Sigmoid colon (tissue), 7 donors: ENCODE data around the gene LTBP1. TPM values are rescaled to one million over a fixed set of nuclear protein-coding genes. Genes with fewer than 3 reads are reported as not detected.

Source experiments
- DNase-seq: peaks from one replicate; pipeline ENCODE4 v3.0.0-alpha.2; 2019
- H3K27ac ChIP-seq, 4 donors: fragments of 200-600 bp; sonication (generic); one replicate each; pipeline ENCODE4 v1.5.1; 2016 to 2019; ENCODE audit warnings: mild to moderate bottlenecking in 1 of 4
- H3K27me3 ChIP-seq, 3 donors: fragments of 200-600 bp; sonication (generic); one replicate each; pipeline ENCODE4 v1.5.1; 2019; ENCODE audit warnings: mild to moderate bottlenecking in 1 of 3
- H3K36me3 ChIP-seq, 4 donors: fragments of 200-600 bp; sonication (generic); one replicate each; pipeline ENCODE4 v1.5.1; 2016 to 2019
- H3K4me1 ChIP-seq, 4 donors: fragments of 200-600 bp; sonication (generic); one replicate each; pipeline ENCODE4 v1.5.1; 2017 to 2019
- H3K4me3 ChIP-seq, 4 donors: fragments of 200-600 bp; sonication (generic); one replicate each; pipeline ENCODE4 v1.5.1; 2017 to 2019; ENCODE audit warnings: mild to moderate bottlenecking in 2 of 4, moderate library complexity in 1 of 4
- H3K9me3 ChIP-seq, 4 donors: fragments of 200-600 bp in 3 of 4; sonication (generic) in 3 of 4; one replicate each; pipeline versions ENCODE4 v1.5.1 to v1.6.1; 2013 to 2019
- CTCF ChIP-seq, 4 experiments: fragments of 450-650 bp in 3 of 4; fragments of 200-600 bp in 1 of 4; IDR thresholded peaks; one replicate each; pipeline ENCODE4 v1.5.1; 2016 to 2019; ENCODE audit warnings: antibody characterized with exemption in 4 of 4, mild to moderate bottlenecking in 3 of 4, moderate library complexity in 2 of 4
- EP300 ChIP-seq, 4 donors: sonication (generic); formaldehyde crosslinking; IDR thresholded peaks; one replicate each; pipeline ENCODE4 v1.6.1; 2017; ENCODE audit warnings: antibody characterized with exemption in 4 of 4
- POLR2A ChIP-seq, 2 donors: fragments of 450-650 bp; IDR thresholded peaks; one replicate each; pipeline ENCODE4 v1.6.1; 2016; ENCODE audit warnings: antibody characterized with exemption in 2 of 2, mild to moderate bottlenecking in 2 of 2, moderate library complexity in 2 of 2
- POLR2AphosphoS5 ChIP-seq, 4 donors: sonication (generic); formaldehyde crosslinking; IDR thresholded peaks; one replicate each; pipeline ENCODE4 v1.6.1; 2017; ENCODE audit warnings: antibody characterized with exemption in 4 of 4
- WGBS, 2 donors: extraction: QIAGEN DNeasy Blood & Tissue Kit; methylation state at CpG; one replicate each; pipeline ENCODE4 v1.1.7; 2013; 5-methylcytosine and 5-hydroxymethylcytosine counted together
- intact Hi-C: fragments of 100-400 bp; cut with DNase I; formaldehyde crosslinking; loops from one replicate; pipeline ENCODE4 v1.15.1; 2023
- polyA plus RNA-seq, 3 donors: library from polyadenylated mRNA; stranded (reverse); fragments of 200-250 nt; gene quantifications; one replicate each; pipeline ENCODE4 v1.2.3, GENCODE V29; 2013
- total RNA-seq, 4 donors: library from RNA; depleted of rRNA; stranded (reverse); fragments of >200 nt; gene quantifications; one replicate each; pipeline ENCODE4 v1.1.0, GENCODE V29; 2016
- donor health status: healthy with polysubstance abuse.
- donor health status: Bipolar disorder and iron deficiency.
- donor health status: healthy.

Gene LTBP1
- total and polyA plus RNA-seq, 7 donors = 3.0 to 102 (median 34.2) TPM

- Histone ChIP-seq H3K4me1 (peaks cover 0 to 9% (median 0%) of the 10 kb centered on the region in 4 donors), H3K36me3 (no peaks in the 10 kb centered on the region), H3K9me3 (no peaks in the 10 kb centered on the region), H3K4me3 (no peak overlapping the region), H3K27me3 (no peaks in the 10 kb centered on the region), H3K27ac (no peak overlapping the region)
- intact Hi-C loops = no loop called here
- WGBS, 2 donors = 94 to 97% methylated on average over 1 of the region's 1 CpG
- TF ChIP-seq CTCF (IDR thresholded peaks at IDR 0.05) = no peak
- no peak for DNase-seq
Observed at GRCh38 chr2:33001823-33002222, 55.1 kb downstream of the LTBP1 start.

GRCh38 chr2:33002863-33003262 is 56.1 kb downstream of the LTBP1 start:
- intact Hi-C loops = no loop called here
- 90 to 92% methylated on average over 11 of the region's 11 CpGs for WGBS, 2 donors
- TF ChIP-seq CTCF (IDR thresholded peaks at IDR 0.05) (no peak), POLR2AphosphoS5 (IDR thresholded peaks at IDR 0.05) (no peak)

GRCh38 chr2:33005057-33005456 is 58.3 kb downstream of the LTBP1 start:
- Histone ChIP-seq H3K27ac (no peak overlapping the region), H3K9me3 (no peaks in the 10 kb centered on the region), H3K4me3 (no peak overlapping the region), H3K36me3 (no peaks in the 10 kb centered on the region), H3K4me1 (no peaks in the 10 kb centered on the region), H3K27me3 (no peaks in the 10 kb centered on the region)
- intact Hi-C loops = no loop called here
- no peak for DNase-seq
- WGBS, 2 donors = 99% methylated on average over 2 of the region's 2 CpGs
- no peak for TF ChIP-seq CTCF (IDR thresholded peaks at IDR 0.05)
- no peak for TF ChIP-seq POLR2A (IDR thresholded peaks at IDR 0.05)
- TF ChIP-seq POLR2AphosphoS5 (IDR thresholded peaks at IDR 0.05) = no peak
- TF ChIP-seq EP300 (IDR thresholded peaks at IDR 0.05) = no peak

More at GRCh38 chr2:33002863-33003262, 56.1 kb downstream of the LTBP1 start:
- Histone ChIP-seq H3K9me3 (no peaks in the 10 kb centered on the region), H3K27me3 (no peaks in the 10 kb centered on the region), H3K27ac (no peak overlapping the region), H3K36me3 (no peaks in the 10 kb centered on the region), H3K4me3 (no peak overlapping the region), H3K4me1 (peaks cover 0 to 2% (median 0%) of the 10 kb centered on the region in 4 donors)
- no peak for DNase-seq

GRCh38 chr2:33008716-33009115 is 62.0 kb downstream of the LTBP1 start:
- Histone ChIP-seq H3K36me3 (no peaks in the 10 kb centered on the region), H3K4me3 (no peak overlapping the region), H3K9me3 (no peaks in the 10 kb centered on the region), H3K27me3 (no peaks in the 10 kb centered on the region), H3K27ac (no peak overlapping the region), H3K4me1 (no peaks in the 10 kb centered on the region)
- DNase-seq = no peak
- 90 to 100% methylated on average over 1 of the region's 1 CpG for WGBS, 2 donors
- intact Hi-C loops = no loop called here
- TF ChIP-seq CTCF (IDR thresholded peaks at IDR 0.05) (no peak), EP300 (IDR thresholded peaks at IDR 0.05) (no peak), POLR2AphosphoS5 (IDR thresholded peaks at IDR 0.05) (no peak), POLR2A (IDR thresholded peaks at IDR 0.05) (no peak)

- H3K4me1 ChIP-seq = no peaks in the 10 kb centered on the region
- H3K9me3 ChIP-seq = no peaks in the 10 kb centered on the region
- no peak for TF ChIP-seq EP300 (IDR thresholded peaks at IDR 0.05)
- TF ChIP-seq POLR2A (IDR thresholded peaks at IDR 0.05) = no peak
- H3K4me3 ChIP-seq = no peak overlapping the region
- DNase-seq = no peak
- intact Hi-C loops = no loop called here
- H3K27ac ChIP-seq = no peak overlapping the region
- H3K36me3 ChIP-seq = no peaks in the 10 kb centered on the region
- no peaks in the 10 kb centered on the region for H3K27me3 ChIP-seq
- WGBS, 2 donors = 95 to 96% methylated on average over 3 of the region's 3 CpGs
Observed at GRCh38 chr2:33009249-33009648, 62.5 kb downstream of the LTBP1 start.
